Ectodermal cell (in vitro differentiated cells): ENCODE data around the gene RNF43.

ENCODE experiments used
- H3K27ac ChIP-seq: 2 replicates; pipeline ENCODE4 v1.7.0; 2013; ENCODE audit warnings: mild to moderate bottlenecking, low read depth, low read length; ENCODE audit not compliant: insufficient read depth, poor library complexity, severe bottlenecking
- H3K27me3 ChIP-seq: 2 replicates; pipeline ENCODE4 v1.7.0; 2013; ENCODE audit warnings: mild to moderate bottlenecking, low read length; ENCODE audit not compliant: insufficient read depth, control insufficient read depth, poor library complexity, severe bottlenecking
- H3K36me3 ChIP-seq: one replicate; pipeline ENCODE4 v1.7.0; 2013; ENCODE audit warnings: low read length; ENCODE audit not compliant: control insufficient read depth, insufficient read depth
- H3K4me1 ChIP-seq: one replicate; pipeline ENCODE4 v1.7.0; 2013; ENCODE audit warnings: low read length; ENCODE audit not compliant: control insufficient read depth, insufficient read depth
- H3K4me3 ChIP-seq: 2 replicates; pipeline ENCODE4 v1.7.0; 2013; ENCODE audit warnings: low read depth, low read length, control low read depth; ENCODE audit not compliant: insufficient read depth
- H3K9me3 ChIP-seq: 2 replicates; pipeline ENCODE4 v1.7.0; 2013; ENCODE audit warnings: mild to moderate bottlenecking, low read length, moderate library complexity; ENCODE audit not compliant: control insufficient read depth
- WGBS, 2 experiments: methylation state at CpG; one replicate each; pipeline ENCODE4 v1.1.7; 2013; ENCODE audit warnings: missing lambda C conversion rate in 2 of 2; 5-methylcytosine and 5-hydroxymethylcytosine counted together

RNF43 gene

GRCh38 chr17:58396173-58396572, 21.2 kb downstream of the RNF43 start:
- no peaks in the 10 kb centered on the region for H3K27me3 ChIP-seq
- H3K4me3 ChIP-seq, result no peak overlapping the region
- 90 to 92% methylated on average over 4 of the region's 4 CpGs for WGBS, 2 experiments

GRCh38 chr17:58394534-58395223, 22.7 kb downstream of the RNF43 start:
- no peak overlapping the region for H3K27ac ChIP-seq
- no peak overlapping the region for H3K4me3 ChIP-seq
- no peaks in the 10 kb centered on the region for H3K9me3 ChIP-seq
- H3K36me3 ChIP-seq, result no peaks in the 10 kb centered on the region
- no peaks in the 10 kb centered on the region for H3K27me3 ChIP-seq
- H3K4me1 ChIP-seq, result peaks cover 6% of the 10 kb centered on the region
- 98 to 100% methylated on average over 3 of the region's 3 CpGs for WGBS, 2 experiments

More at GRCh38 chr17:58396173-58396572, 21.2 kb downstream of the RNF43 start:
- Histone ChIP-seq H3K27ac (no peak overlapping the region), H3K4me1 (peaks cover 6% of the 10 kb centered on the region), H3K9me3 (no peaks in the 10 kb centered on the region), H3K36me3 (no peaks in the 10 kb centered on the region)

GRCh38 chr17:58391302-58391984, 25.9 kb downstream of the RNF43 start:
- Histone ChIP-seq H3K9me3 (no peaks in the 10 kb centered on the region), H3K36me3 (no peaks in the 10 kb centered on the region), H3K27ac (no peak overlapping the region), H3K4me1 (peaks cover 13% of the 10 kb centered on the region), H3K4me3 (no peak overlapping the region), H3K27me3 (no peaks in the 10 kb centered on the region)
- WGBS, 2 experiments, result 91 to 93% methylated on average over 10 of the region's 10 CpGs

- H3K27ac ChIP-seq, result no peak overlapping the region
- no peaks in the 10 kb centered on the region for H3K36me3 ChIP-seq
- no peak overlapping the region for H3K4me3 ChIP-seq
- H3K4me1 ChIP-seq, result peaks cover 13% of the 10 kb centered on the region
- no peaks in the 10 kb centered on the region for H3K9me3 ChIP-seq
- no peaks in the 10 kb centered on the region for H3K27me3 ChIP-seq
- 97 to 99% methylated on average over 2 of the region's 2 CpGs for WGBS, 2 experiments
These were observed 26.4 kb downstream of the RNF43 start for GRCh38 chr17:58390884-58391283.

- H3K9me3 ChIP-seq, result no peaks in the 10 kb centered on the region
- H3K4me1 ChIP-seq, result peaks cover 17% of the 10 kb centered on the region
- H3K4me3 ChIP-seq, result no peak overlapping the region
- H3K36me3 ChIP-seq, result no peaks in the 10 kb centered on the region
- no peaks in the 10 kb centered on the region for H3K27me3 ChIP-seq
- no peak overlapping the region for H3K27ac ChIP-seq
- 64 to 65% methylated on average over 3 of the region's 3 CpGs for WGBS, 2 experiments
These were observed 28.8 kb downstream of the RNF43 start for GRCh38 chr17:58388302-58389190.

GRCh38 chr17:58387834-58388233, 29.5 kb downstream of the RNF43 start:
- Histone ChIP-seq H3K9me3 (no peaks in the 10 kb centered on the region), H3K27ac (no peak overlapping the region), H3K4me3 (no peak overlapping the region), H3K4me1 (peaks cover 17% of the 10 kb centered on the region), H3K27me3 (no peaks in the 10 kb centered on the region), H3K36me3 (no peaks in the 10 kb centered on the region)
- 93 to 100% methylated on average over 1 of the region's 1 CpG for WGBS, 2 experiments

- Histone ChIP-seq H3K4me1 (peaks cover 17% of the 10 kb centered on the region), H3K4me3 (no peak overlapping the region), H3K27ac (no peak overlapping the region), H3K9me3 (no peaks in the 10 kb centered on the region), H3K36me3 (no peaks in the 10 kb centered on the region), H3K27me3 (no peaks in the 10 kb centered on the region)
- WGBS, 2 experiments, result 83 to 95% methylated on average over 2 of the region's 3 CpGs
These were observed 30.6 kb downstream of the RNF43 start for GRCh38 chr17:58386708-58387107.

GRCh38 chr17:58385359-58385899, 31.9 kb downstream of the RNF43 start:
- Histone ChIP-seq H3K9me3 (no peaks in the 10 kb centered on the region), H3K36me3 (no peaks in the 10 kb centered on the region), H3K4me1 (peaks cover 24% of the 10 kb centered on the region), H3K4me3 (no peak overlapping the region), H3K27ac (no peak overlapping the region), H3K27me3 (no peaks in the 10 kb centered on the region)
- WGBS, 2 experiments, result 92 to 97% methylated on average over 4 of the region's 4 CpGs

GRCh38 chr17:58384897-58385296, 32.4 kb downstream of the RNF43 start:
- H3K27ac ChIP-seq, result no peak overlapping the region
- no peaks in the 10 kb centered on the region for H3K27me3 ChIP-seq
- 90 to 91% methylated on average over 3 of the region's 3 CpGs for WGBS, 2 experiments

More at GRCh38 chr17:58384897-58385296, 32.4 kb downstream of the RNF43 start:
- H3K36me3 ChIP-seq, result no peaks in the 10 kb centered on the region
- H3K9me3 ChIP-seq, result no peaks in the 10 kb centered on the region
- H3K4me3 ChIP-seq, result no peak overlapping the region
- peaks cover 24% of the 10 kb centered on the region for H3K4me1 ChIP-seq
